Activated naive CD4-positive, alpha-beta T cell (primary cell): ENCODE measurements around the gene BZW2.

Experiments used
- DNase-seq, 4 experiments: peaks; one replicate each; lab custom pipeline; 2025; lab: John Stamatoyannopoulos, UW

BZW2 gene

DNA sequence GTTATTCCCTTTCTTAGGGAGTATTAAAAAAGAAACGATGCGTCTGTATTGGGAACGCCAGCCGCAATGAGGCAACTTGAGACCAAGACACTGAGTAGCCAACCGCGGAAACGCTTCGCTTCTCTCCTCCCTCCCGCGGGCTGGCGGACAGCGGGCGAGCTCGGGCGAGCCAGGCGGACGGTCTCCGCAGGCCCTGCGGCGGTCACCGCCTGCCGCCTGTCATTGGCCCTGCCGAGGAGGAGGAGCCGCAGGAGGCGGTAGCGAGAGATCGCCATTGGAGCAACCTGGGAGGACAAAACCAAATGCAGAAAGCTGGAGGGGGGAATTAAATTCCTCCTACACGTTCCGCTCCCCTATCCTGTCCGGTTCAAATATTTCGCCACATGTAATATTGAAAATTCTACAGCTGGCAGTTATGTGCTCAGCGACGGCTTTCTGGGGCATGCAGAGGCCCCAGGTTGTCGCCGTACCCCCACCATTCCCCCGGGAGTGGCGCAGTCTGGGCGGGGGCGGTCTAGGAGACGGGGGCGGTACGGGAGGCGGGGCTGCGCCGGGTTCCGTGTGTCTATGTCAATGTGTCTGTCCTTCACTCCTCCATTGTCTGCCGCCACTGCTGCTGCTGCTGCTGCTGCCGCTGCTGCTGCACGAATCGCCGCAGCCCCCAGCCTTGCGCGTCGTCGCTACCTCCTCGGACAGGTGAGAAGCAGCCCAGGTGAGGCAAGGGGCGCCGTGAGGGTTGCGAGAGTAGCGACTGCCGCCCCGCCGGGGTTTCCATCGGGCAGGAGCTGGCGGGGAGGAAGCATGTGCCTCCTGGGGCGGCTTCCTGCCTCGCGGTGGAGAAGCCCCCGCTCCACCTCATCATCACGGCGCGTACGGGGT is at the start of gene BZW2, which contains the start of gene ANKMY2:
Gene BZW2 (plus strand): TSS at position 589 of the 879 bp plus-strand sequence. CDS start 19,263 bp downstream, outside the sequence.
Gene ANKMY2 (minus strand): TSS at position 162 of the 879 bp plus-strand sequence. CDS start 181 bp downstream, outside the sequence.
- peak; percentile 80 to 89 (median 82) for DNase-seq

DNA sequence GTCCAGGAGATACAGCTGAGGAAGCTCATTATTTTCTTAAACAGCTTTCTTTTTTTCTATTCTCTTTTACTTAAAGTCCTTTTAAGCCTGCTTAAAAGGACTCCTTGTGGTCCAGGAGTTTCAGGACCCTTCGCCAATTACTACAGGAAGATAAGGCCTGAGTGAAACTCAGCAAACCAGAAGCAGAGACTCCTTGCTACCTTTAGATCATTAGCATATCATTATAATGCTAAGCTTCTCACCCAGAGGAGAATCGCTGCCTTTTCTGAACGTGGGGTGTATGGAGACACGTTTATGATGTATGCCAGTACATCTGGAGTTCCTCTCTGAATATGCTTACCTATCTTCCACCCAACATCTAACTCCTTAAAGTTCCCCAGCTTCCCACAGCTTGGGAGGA is 48.0 kb upstream of the BZW2 start:
- no peak for DNase-seq

DNA sequence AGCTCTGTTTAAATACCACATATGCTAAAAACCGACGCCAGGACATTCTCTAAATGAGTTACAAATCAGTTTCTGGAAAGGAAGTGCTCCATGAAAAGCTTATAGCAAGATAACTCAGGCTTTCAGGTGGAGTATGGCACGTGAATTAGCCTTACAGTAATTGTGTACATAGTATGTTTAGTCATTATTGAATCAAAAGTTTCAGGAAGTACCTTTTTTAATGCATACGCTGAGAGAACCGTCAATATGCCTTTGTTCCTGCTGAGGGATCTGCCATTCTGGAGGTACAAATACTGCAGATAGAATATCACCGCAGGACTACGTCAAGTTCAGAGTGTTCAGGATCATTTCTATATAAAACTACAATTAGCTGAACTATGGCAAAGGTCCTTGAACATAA is 46.1 kb upstream of the BZW2 start:
- DNase-seq: no peak

DNA sequence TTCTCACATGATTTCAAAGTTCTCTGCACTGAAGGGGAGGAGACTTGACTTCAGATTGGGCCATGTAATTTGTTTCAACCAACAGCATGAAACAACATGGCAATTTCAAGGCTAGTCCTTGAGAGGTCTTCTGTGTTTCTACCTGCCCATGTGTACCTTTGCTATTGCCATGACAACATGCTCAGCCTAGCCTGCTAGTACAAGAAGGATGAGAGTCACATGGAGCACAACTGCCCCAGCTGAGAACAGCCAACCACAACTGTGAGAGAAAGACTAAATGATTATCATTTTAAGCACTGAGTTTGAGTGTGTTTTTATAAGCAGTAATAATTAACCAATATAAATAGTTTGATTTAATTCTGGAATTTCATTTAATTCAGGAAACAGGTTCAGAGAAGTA is 42.3 kb upstream of the BZW2 start:
- DNase-seq: no peak

DNA sequence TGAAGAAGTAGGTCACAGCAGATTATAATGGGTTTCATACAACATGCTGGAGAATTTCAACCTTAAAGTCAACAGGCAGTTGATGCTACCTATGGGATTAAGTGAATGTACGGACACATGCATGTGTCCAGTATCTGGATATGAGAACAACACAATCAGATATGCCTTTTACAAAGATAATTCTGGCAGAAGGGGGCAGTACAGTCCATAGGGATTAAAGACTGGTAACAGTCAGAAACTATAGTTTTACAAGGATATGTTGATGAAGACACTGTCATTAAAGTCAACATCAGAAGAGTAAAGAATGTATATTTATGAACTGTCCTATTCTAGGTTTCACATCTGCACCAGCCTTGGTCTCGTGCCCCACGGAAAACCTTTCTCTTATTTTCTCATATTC is 41.9 kb upstream of the BZW2 start:
- no peak for DNase-seq

DNA sequence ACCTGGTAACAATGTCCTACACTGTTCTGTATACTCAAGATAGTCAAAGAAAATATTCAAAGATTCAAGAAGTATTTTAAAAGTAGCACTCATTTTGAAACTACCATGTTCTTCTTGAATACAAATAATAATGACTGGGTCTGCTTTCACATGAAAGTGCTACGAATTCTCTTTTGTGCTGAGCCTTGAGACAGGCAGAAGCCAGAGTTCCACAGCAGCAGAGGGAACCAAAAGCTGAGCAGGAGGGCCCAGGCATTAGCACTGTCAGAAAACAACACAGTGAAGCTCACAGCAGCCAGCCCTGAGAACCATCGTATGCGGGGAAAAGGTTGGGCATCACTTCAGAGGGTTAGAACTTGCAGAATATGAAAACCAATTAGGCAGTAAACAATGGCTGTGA is 39.3 kb upstream of the BZW2 start:
- no peak for DNase-seq

DNA sequence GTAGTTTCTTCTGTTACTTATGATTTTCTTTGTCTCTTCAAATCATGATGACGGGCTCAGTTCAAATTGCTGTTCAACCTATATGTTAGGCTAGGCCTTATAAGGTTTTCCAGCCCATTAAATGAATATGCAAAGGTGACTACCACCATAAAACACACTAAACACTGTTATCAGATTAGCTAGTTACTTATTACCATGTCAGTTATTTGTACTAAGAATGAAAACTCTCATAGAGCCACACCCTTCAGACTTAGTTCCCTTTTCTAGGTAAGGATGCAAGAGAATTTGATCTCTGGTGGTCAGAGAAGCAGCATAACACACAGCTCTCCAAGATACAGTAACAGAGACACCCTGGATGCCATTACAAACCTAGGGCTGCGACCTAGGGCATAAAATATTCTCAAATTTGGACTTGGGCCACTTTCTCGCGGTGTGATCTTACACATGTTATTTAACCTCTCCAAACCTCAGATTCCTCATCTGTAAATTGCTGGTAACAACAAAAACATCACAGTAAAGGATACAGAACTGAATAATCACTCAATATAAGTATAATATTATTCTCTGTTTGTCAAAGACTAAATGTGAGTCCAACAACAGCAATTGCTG is 36.0 kb upstream of the BZW2 start:
- no peak for DNase-seq

DNA sequence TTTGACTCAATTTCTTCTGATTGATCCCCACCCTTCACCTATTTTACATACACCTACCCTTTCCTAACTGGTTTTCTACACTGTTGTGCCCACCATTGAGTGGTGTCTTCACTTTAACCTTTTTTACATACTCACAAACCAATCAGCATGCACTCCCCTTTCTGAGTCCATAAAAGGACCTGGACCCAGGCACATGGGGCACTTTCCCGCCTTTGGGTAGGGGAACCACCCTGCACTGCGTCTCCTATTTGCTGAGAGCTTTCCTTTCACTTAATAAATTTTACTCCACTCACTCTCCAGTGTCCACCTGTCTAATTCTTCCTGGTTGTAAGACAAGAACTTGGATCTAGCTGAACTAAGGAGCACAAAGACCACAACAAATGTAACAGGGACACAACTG is 34.3 kb upstream of the BZW2 start:
- no peak for DNase-seq

DNA sequence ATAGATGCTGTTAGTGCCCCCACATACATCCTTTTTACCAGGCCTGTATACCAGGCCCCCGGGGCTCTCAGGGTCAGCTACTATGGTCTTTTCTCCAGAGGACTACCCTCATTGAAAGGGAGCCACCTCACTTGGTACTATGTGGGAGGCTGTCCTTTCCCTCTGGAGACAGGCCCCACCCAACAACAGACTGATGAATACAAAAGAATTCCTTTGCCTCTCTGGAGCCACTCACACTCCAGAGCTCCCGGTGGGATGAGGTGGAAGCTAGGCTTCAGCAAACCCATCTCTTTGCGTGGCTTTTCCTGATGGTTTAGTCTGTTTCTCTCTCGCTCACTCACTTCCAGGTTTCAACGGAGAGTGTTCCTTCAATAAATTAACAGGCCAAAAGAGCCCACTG is 30.8 kb upstream of the BZW2 start:
- no peak for DNase-seq

DNA sequence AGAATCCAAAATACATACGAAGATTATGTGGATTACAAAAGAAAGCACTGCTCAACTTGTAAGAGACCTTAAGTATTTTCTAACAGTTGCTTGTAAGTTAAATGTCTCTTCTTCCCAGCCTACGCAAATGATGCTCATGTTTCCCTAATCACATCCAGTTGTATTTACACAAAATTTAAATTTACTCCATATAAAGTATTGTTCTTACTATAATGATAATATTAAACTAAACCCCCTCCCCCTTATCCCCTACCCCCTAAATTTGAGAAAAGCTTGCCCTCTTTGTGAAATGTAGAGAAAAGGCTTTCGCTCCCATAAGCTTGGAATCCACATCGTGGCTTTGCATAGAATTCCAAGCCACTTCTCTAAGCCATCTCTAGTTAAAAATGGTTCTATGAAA is 29.9 kb upstream of the BZW2 start:
- no peak for DNase-seq

DNA sequence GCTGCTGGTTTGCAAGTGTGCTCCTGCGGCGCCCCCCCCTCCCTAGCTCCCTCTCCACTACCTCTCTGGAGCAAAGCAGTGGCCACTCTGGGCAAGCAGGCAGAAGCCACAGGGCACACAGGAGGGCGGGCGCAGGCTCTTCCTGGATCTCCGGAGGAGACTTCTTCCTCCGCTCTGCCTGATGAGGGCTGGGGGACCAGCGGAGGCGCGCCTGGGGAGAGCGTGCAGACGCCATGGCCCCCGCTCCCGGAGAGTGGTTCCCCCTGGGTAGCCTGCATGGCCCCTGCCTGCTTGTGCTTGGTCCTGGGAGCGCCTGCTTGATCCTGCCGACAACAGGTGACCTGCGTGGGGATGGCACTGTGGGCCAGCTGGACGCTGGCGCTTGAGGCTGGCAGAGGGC is 29.4 kb upstream of the BZW2 start:
- no peak for DNase-seq

DNA sequence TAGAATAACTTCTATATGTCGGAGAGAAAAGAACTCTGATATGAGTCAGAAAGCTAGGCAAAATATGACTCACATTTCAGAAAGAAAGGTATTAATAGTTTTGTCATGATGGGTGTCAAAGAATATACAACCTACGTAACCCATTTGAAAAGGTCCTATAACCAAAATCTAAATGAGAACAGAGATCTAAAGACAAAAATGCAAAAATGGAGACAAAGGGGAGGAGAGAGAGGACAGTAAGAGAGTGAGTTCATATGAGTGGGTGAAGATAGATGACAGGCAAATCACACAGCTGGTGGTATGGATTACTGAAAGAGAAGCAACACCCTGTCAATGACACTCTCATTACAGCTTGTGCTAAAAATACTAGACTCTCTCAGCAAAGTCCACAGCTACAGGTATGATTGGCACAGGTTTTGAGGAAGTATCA is 26.0 kb upstream of the BZW2 start:
- DNase-seq: no peak

DNA sequence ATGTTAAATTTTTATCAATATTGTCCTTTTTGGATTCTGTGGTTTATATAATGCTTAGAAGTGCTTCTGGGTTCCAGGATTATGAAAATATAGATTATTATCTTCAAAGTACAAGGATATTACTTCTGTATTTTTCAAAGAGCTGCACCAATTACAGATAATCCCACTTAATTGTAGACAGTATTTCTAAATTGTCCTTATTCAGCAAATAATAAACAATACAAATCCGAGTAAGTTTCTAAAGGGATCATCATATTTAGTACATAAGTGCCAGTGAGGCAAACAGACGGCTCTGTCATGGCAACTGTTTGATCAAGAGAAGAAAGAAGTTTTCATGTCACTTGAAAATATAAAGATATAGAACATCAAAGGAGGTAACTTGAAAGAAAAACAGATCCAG is 19.6 kb upstream of the BZW2 start:
- no peak for DNase-seq

DNA sequence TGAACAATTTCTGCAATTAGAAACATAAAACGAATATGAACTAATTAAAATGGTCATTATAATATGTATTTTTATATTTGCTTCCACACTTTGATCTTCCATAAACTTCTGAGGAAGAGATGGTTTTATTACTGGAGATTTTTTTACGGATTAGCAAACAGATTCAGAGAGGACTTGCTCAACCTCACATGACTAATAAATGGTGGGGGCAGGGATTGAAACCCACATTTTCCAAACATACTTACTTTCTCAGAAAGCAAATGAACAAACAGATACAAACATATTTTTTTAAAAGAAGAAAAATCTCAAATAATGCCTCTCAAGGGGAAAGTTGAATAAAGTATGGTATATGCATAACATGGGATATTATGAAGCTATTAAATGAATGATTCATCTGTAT is 18.7 kb upstream of the BZW2 start:
- DNase-seq: no peak

DNA sequence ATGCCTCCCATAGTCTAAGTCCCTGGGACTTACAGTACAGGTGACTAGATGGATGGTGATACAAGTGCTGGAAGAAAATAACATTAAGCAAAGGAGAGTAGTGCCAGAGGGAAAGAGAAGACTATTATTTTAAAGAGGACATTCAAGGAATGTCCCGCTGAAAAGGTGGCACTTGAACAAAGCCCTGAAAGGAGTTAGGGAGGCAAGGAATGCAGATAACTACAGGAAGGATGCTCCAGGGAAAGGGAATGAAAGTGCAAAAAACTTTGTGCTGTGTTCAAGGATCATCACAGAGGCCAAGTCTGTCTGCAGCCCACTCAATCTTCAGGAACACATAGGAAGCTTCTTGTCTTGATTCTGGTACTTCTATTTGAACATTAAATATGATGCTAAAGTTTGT is 15.3 kb upstream of the BZW2 start:
- no peak for DNase-seq

DNA sequence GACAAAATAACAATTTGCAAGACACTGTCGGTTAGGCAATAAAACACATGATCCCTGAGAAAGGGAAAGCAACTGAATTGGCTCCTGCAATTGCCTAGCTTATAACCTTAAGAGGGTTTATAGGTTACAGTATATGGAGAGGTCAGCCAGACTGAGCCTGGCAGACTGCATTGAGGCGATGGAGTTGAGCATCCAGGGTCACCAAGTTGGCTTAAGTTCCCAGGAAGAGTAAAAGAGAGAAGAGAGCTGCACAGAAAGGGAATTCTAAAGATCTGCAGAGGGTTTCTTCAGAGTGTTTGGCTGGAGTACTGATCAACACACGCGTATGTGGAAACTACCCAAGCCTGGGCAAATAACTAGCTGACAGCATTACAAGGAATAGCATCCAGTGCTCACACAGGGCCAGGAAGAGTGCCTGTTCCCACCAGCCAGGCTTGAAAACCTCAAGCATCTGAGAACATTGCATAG is 11.7 kb upstream of the BZW2 start:
- no peak for DNase-seq

DNA sequence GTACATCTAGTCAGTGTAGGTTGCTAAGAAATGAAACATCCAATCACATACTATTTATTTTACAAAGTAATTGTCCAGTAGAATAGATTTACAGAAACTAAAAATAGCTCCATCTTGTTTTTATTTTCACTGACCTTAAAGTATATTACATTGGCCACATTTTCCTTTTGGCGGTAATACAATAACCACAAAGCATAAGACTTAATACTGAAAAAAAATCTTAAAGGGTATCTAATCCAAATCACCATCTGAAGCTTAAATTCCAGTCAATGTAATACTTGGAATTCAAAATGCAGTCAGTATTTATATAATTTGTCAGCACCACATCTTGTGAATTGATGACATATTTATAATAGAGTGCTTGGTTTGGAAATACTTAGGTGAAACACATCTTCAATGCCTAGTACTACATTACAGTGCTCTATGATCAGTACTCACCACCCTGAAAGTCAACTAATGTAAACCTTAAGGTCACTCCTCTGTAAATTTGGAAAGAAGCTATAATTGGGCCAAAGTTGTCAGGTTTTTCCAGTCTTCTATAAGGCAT is 9.4 kb upstream of the BZW2 start:
- DNase-seq: no peak

DNA sequence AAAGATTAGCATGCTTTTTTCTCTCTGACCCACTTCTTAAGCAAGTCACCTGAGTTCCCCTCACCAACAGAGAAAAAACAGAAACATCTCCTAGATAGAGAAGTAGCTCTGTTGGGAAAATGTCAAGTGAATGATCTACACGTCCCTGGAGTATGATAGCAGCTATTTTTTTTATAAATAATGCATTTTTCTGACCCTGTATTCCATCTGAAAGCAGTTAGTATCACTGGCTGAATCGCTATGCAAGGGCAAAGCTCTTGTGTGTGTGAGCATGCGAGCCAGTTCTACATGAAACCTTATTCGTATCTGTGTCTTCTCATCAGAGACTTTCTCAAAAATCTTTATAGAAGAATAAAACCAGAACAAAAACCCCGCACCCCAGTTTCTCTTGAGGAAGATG is 8.6 kb upstream of the BZW2 start:
- no peak for DNase-seq

DNA sequence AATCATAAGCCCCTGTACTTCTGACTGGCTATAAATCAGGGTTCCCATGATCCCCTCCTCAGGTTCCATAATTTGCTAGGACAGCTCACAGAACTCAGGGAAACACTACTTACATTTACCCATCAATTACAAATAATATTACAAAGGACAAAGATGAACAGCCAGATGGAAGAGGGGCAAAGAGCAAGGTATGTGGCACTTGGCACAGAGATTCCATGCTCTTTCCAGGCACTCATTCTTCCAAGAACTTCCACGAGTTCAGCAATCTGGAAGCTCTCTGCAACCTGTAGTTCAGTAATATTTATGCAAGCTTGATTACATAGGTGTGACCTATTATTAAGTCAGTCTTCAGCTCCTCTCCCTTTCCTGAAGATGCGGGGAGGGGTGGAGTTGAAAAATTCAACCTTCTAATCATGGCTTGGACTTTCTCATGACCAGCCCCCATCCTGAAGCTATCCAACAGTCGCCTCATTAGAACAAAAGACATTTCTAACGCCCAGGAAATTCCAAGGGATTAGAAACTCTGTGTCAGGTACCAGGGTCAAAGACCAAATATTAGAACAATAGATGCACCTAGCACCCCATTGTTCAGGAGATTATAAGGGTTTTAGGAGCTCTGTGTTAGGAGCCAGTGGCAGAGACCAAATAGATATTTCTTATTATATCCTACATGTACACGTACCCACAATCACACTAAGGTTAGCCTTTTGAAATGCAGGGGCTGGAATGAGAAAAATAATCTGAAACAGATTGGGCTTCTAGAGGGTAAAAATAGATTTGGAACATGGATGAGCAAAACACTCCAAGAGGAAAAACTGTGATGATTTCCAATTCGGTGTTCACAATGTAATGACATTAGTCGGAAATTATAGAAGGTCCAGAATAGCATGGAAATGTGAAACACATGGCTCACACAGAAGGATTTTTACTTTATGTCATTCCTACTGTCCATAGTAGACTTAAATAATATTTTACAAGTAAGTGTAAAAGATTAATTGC is 7.4 kb upstream of the BZW2 start:
- DNase-seq: no peak

DNA sequence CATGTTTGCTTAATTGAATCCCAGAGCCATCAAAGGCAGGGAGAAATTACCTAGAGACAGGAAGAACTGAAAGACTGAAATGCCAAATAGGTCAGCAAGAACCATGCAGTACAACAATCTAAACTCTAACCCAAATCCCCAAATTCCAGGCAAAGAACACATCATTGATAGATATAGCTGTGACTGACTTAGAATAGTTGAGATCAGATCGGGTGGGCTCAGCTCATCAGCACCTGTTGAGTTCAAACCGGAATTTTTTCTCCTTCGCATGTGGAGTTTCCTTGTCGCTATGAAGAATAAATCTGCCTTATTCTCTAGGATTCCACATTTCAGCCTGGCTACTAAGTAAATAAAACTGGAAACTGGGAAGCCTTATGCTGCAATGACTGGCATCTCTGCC is 1.8 kb upstream of the BZW2 start:
- DNase-seq: no peak

DNA sequence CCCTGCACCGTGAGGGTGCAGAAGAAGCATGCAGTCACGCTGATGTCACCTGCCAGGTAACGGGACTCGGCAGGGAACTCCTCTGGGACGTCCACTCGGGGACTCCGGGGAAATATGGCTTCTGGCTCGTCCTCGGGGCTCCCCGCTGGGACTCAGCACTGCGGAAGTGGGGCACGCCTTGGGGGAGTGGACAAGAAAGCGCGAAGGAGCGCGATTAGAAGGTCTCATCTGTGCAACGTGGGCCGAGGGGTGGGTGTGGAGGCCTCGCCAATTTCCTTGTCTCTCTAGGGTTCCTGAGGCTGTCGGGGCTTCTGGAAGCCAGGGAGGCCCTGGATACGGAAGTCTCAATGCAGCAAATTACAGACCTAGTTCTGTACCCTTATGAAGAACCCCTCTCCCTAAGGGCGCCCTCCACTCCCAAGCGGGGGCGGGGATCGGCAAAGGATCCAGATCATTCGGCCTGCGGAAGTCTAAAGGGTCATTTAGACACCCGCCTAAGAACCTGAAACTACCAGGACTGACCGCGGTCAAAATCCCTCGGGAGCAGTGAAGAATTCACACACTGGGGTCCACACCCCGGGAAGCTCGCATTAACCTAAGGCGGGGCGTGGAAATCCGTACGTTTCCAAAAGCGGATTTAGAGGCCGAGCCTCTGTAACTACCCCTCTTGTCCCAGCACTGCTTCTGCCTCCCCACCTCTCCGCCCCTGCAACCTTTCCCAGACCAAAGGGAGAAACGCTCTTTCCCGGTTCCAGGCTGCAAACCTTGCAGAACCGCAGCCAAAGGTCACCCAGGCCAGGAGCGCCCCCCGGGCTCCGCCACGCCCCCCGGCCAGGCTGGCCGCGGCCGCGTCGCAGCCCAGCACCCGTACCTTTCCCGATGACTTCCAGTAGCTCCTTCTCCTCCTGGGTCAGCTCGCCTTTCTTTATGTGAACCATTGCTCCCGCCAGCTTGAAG is 1.1 kb upstream of the BZW2 start:
- peak; percentile 11 to 38 (median 24) for DNase-seq
